Testis (tissue), 3 donors: ENCODE data around the gene ZBTB7C. TPM values are rescaled to one million over a fixed set of nuclear protein-coding genes. Genes with fewer than 3 reads are reported as not detected.

Experiments
- DNase-seq: peaks from one replicate; pipeline ENCODE4 v3.0.0-alpha.2; 2019
- H3K27ac ChIP-seq, 2 donors: fragments of 200-600 bp; sonication (generic); one replicate each; pipeline ENCODE4 v1.5.1; 2019
- H3K27me3 ChIP-seq: fragments of 200-600 bp; sonication (generic); one replicate; pipeline ENCODE4 v1.5.1; 2019
- H3K36me3 ChIP-seq: fragments of 200-600 bp; sonication (generic); one replicate; pipeline ENCODE4 v1.5.1; 2017; ENCODE audit warnings: low read depth; ENCODE audit errors: missing control alignments
- H3K4me1 ChIP-seq: fragments of 200-600 bp; sonication (generic); one replicate; pipeline ENCODE4 v1.5.1; 2019
- H3K4me3 ChIP-seq, 2 donors: fragments of 200-600 bp; sonication (generic); one replicate each; pipeline ENCODE4 v1.5.1; 2017 to 2019
- H3K9me3 ChIP-seq: fragments of 200-600 bp; sonication (generic); one replicate; pipeline ENCODE4 v1.5.1; 2017
- POLR2A ChIP-seq: fragments of 450-650 bp; IDR thresholded peaks from one replicate; pipeline ENCODE4 v1.6.1; 2017; ENCODE audit warnings: antibody characterized with exemption, mild to moderate bottlenecking, moderate library complexity
- WGBS, 2 donors: methylation state at CpG; one replicate each; pipeline ENCODE4 v1.1.5; 2018; 5-methylcytosine and 5-hydroxymethylcytosine counted together
- intact Hi-C: fragments of 100-400 bp; cut with DNase I; formaldehyde crosslinking; loops from one replicate; pipeline ENCODE4 v1.15.1; 2023; ENCODE audit warnings: low total_unique reads
- polyA plus RNA-seq: library from polyadenylated mRNA; stranded (reverse); fragments of 350-450 nt; fragmentation: Illumina TruSeq; extraction: RNeasy Lipid Tissue Mini Kit (QIAGEN cat#74804); gene quantifications from one replicate; pipeline ENCODE4 v1.2.3, GENCODE V29; 2014; ENCODE audit warnings: low read depth, low replicate concordance; ENCODE audit not compliant: insufficient read depth
- total RNA-seq, 2 donors: library from RNA; depleted of rRNA; stranded (reverse); fragments of >200 nt; gene quantifications; one replicate each; pipeline ENCODE4 v1.2.3, GENCODE V29; 2016
- TF ChIP-seq, protein P1 (sequence below), 3 experiments: fragments of 450-650 bp in 2 of 3; fragments of 200-600 bp in 1 of 3; sonication (generic) in 1 of 3; IDR thresholded peaks; one replicate each; pipeline ENCODE4 v1.5.1; 2016 to 2019; ENCODE audit warnings: antibody characterized with exemption in 3 of 3, mild to moderate bottlenecking in 2 of 3, moderate library complexity in 1 of 3

Gene ZBTB7C
- total and polyA plus RNA-seq, 3 donors from 2014 or later: 14.1 to 65.4 (median 42.4) TPM

DNA sequence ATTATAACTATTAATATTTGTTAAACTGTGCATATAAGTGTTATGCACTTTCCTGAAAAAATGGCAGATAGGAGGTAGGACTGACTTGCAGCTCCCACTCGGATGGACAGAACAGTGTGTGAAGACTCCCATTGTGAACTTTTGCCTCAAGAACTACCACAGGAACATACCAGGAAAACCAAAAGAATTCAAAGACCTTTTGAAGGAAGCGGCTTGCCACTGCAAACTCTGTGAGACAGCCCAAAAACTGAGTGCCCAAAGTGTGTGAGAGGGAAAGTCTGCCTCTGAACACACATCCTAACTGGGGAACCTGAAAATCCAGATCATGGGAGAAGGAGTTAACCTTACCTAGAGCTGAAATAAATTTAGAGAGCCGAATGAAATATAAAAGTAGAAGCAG lies 171.0 kb downstream of the ZBTB7C start:
- WGBS, 2 donors: 43 to 64% methylated on average over 3 of the region's 3 CpGs
- Histone ChIP-seq H3K4me1 (no peaks in the 10 kb centered on the region), H3K27me3 (no peaks in the 10 kb centered on the region), H3K4me3 (no peak overlapping the region), H3K9me3 (no peaks in the 10 kb centered on the region), H3K27ac (no peak overlapping the region), H3K36me3 (no peaks in the 10 kb centered on the region)
- intact Hi-C loops: no loop called here
- DNase-seq: no peak
- no peak for TF ChIP-seq POLR2A
- TF ChIP-seq, protein P1, sequence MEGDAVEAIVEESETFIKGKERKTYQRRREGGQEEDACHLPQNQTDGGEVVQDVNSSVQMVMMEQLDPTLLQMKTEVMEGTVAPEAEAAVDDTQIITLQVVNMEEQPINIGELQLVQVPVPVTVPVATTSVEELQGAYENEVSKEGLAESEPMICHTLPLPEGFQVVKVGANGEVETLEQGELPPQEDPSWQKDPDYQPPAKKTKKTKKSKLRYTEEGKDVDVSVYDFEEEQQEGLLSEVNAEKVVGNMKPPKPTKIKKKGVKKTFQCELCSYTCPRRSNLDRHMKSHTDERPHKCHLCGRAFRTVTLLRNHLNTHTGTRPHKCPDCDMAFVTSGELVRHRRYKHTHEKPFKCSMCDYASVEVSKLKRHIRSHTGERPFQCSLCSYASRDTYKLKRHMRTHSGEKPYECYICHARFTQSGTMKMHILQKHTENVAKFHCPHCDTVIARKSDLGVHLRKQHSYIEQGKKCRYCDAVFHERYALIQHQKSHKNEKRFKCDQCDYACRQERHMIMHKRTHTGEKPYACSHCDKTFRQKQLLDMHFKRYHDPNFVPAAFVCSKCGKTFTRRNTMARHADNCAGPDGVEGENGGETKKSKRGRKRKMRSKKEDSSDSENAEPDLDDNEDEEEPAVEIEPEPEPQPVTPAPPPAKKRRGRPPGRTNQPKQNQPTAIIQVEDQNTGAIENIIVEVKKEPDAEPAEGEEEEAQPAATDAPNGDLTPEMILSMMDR (IDR thresholded peaks at IDR 0.05): no peak

DNA sequence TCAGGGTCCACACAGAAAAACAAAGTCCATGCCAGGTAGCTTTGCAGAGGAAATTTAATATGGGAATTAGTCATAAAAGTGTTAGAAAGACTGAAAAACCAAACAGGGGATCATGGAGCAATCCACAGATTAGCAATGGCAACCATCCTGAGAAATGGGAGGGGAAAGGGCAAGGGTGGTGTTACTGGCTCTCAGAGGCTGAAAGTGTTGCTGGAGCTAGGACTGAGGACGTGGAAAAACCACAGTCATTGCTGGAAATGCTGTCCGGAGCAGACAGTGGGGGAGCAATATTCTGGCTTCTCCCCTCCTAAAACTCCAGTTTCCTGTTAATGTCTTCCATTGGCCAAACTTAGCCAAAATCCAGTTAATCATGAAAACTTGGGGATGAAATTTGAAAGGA lies 172.4 kb downstream of the ZBTB7C start:
- TF ChIP-seq POLR2A: no peak
- TF ChIP-seq, protein P1 (IDR thresholded peaks at IDR 0.05): no peak
- Histone ChIP-seq H3K4me1 (no peaks in the 10 kb centered on the region), H3K4me3 (no peak overlapping the region), H3K27ac (no peak overlapping the region), H3K9me3 (no peaks in the 10 kb centered on the region), H3K27me3 (no peaks in the 10 kb centered on the region), H3K36me3 (no peaks in the 10 kb centered on the region)
- WGBS, 2 donors: 89 to 93% methylated on average over 2 of the region's 2 CpGs
- intact Hi-C loops: no loop called here
- DNase-seq: no peak

DNA sequence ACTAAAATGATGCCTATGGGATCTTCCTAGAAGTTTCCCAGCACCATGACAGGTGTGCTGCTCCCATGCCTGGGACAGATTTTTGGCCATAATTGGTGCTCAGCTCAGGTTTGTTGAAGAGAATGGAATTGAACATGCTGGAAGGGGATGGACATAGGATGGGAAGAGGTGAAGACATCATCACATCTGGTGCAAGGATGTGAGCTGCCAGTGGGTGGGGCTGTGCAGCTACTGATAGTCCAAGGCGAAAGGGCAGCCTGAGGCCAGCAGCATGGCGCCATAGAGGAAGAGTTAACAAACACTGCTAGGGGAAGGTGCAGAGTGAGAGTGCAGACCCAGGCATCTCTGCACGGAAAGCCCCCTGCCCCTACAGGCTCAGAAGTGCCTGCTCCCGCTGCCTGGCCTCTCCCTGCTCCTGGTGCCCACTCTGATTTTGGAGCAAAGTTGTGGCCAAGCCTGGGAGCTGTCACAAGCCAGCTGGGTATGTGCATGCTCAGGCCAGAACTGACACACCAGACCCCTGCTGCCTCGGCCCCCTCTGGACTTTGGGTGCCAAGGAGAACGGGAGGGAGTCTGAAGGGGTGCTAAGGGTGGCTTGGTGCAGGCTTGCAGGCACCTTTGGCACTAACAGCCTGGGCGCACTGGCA lies 178.6 kb downstream of the ZBTB7C start:
- intact Hi-C loops: no loop called here
- 81 to 88% methylated on average over 3 to 7 of the region's 7 CpGs for WGBS, 2 donors
- no peaks in the 10 kb centered on the region for H3K36me3 ChIP-seq

DNA sequence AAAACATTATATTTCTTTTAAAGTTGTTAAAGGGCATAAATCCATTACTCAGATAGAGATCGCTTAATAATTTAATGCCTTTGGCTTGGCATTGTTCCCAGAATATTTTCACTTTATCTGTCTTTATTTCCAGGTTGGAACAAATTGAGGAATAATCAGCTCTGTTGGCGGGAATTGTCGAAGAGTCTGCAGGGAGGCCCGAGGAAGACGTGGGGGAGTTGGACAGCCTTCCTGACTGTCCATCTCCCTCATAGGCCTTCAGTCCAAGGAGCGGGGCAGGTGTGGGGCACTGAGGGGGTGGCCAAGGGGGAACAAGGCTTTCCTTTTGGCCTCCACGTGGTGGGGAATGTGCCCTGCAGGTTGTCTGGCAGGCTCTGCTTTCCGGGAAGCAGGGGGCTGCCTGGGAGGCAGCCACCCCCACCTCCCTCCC lies 179.6 kb downstream of the ZBTB7C start:
- Histone ChIP-seq H3K36me3 (no peaks in the 10 kb centered on the region), H3K4me1 (peaks cover 29% of the 10 kb centered on the region), H3K27ac (no peak overlapping the region), H3K27me3 (no peaks in the 10 kb centered on the region), H3K9me3 (no peaks in the 10 kb centered on the region), H3K4me3 (no peak overlapping the region)
- DNase-seq: no peak
- intact Hi-C loops: no loop called here
- TF ChIP-seq POLR2A: no peak
- TF ChIP-seq, protein P1 (IDR thresholded peaks at IDR 0.05): no peak
- WGBS, 2 donors: 30 to 39% methylated on average over 6 to 8 of the region's 8 CpGs

More for the DNA sequence above, 178.6 kb downstream of the ZBTB7C start:
- Histone ChIP-seq H3K27ac (no peak overlapping the region), H3K4me3 (no peak overlapping the region), H3K9me3 (no peaks in the 10 kb centered on the region), H3K4me1 (peaks cover 29% of the 10 kb centered on the region), H3K27me3 (no peaks in the 10 kb centered on the region)
- TF ChIP-seq, protein P1 (IDR thresholded peaks at IDR 0.05): peak in 2 of 3 experiments; percentile 7 to 38
- TF ChIP-seq POLR2A: no peak
- peak; percentile 60 for DNase-seq

DNA sequence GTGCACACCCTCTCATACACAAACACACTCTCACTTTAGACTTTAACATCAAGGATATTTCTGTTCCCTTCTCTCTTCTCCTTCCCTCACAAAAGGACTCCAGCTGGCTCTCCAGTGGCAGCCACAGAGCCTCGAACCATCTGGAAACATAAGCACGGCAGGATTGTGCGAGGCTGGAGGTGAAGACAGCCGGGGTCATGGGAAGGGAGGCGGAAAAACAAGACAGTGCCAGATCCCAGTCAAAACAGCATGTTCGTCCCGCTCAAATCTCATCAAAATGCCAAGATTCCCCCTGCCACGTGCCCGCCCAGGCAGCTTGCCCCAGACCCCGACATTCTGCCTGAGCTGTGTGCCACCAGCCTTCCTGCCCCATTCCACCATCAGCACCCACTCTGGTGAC lies 180.3 kb downstream of the ZBTB7C start:
- Histone ChIP-seq H3K4me1 (peaks cover 29% of the 10 kb centered on the region), H3K4me3 (no peak overlapping the region), H3K27ac (peak overlapping the region in 1 of 2 donors; percentile 5), H3K9me3 (no peaks in the 10 kb centered on the region), H3K36me3 (no peaks in the 10 kb centered on the region), H3K27me3 (no peaks in the 10 kb centered on the region)
- intact Hi-C loops: no loop called here
- 62 to 69% methylated on average over 10 of the region's 10 CpGs for WGBS, 2 donors
- no peak for DNase-seq
- no peak for TF ChIP-seq POLR2A
- TF ChIP-seq, protein P1 (IDR thresholded peaks at IDR 0.05): no peak
